Measurements from ENCODE around the gene TNS4.

DNA sequence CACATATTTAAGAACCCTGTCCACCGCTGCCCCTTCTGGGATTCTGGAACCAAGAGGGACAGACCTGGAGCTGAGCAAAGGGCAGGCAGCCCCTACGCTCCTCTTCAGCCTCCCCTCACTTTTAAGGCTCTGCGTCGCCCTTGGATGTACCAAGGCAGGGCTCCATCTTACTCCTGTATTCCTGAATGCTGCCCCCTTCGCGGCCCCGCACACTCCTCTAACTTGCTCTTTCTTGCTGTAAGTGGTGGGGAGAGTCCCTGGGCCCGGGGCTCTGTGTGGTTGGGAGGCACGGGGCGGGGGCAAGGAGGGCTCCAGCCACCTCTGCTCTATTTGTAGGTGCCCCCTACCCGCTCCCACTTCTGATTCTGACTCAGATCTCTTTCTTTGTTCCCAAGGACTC lies 1.2 kb downstream of the TNS4 start:
- TF ChIP-seq GTF2E2 (tag; IDR thresholded peaks at IDR 0.05) (no peak), ZNF311 (CRISPR knock-in tag; IDR thresholded peaks at IDR 0.05) (no peak), POLR2AphosphoS5 (IDR thresholded peaks at IDR 0.05; ENCODE audit: control insufficient read depth, insufficient read depth, low read depth, low read length) (no peak), PHF20 (IDR thresholded peaks at IDR 0.05; ENCODE audit: partially characterized antibody) (no peak), FOXM1 (IDR thresholded peaks at IDR 0.05; ENCODE audit: low read depth) (no peak), FOXM1 (CRISPR knock-in tag; IDR thresholded peaks at IDR 0.05; ENCODE audit: low read depth) (no peak), NR2F6 (CRISPR knock-in tag; IDR thresholded peaks at IDR 0.05) (no peak), BHLHE40 (IDR thresholded peaks at IDR 0.05; ENCODE audit: low read length) (no peak)
- TF ChIP-seq, protein P1, sequence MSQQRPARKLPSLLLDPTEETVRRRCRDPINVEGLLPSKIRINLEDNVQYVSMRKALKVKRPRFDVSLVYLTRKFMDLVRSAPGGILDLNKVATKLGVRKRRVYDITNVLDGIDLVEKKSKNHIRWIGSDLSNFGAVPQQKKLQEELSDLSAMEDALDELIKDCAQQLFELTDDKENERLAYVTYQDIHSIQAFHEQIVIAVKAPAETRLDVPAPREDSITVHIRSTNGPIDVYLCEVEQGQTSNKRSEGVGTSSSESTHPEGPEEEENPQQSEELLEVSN (IDR thresholded peaks at IDR 0.05; ENCODE audit: borderline replicate concordance in 1 of 2, extremely low read depth in 1 of 2, insufficient read depth in 1 of 2, insufficient read length in 1 of 2, low read depth in 1 of 2, low read length in 1 of 2, poor library complexity in 1 of 2, severe bottlenecking in 1 of 2) = no peak
- TF ChIP-seq, protein P2, sequence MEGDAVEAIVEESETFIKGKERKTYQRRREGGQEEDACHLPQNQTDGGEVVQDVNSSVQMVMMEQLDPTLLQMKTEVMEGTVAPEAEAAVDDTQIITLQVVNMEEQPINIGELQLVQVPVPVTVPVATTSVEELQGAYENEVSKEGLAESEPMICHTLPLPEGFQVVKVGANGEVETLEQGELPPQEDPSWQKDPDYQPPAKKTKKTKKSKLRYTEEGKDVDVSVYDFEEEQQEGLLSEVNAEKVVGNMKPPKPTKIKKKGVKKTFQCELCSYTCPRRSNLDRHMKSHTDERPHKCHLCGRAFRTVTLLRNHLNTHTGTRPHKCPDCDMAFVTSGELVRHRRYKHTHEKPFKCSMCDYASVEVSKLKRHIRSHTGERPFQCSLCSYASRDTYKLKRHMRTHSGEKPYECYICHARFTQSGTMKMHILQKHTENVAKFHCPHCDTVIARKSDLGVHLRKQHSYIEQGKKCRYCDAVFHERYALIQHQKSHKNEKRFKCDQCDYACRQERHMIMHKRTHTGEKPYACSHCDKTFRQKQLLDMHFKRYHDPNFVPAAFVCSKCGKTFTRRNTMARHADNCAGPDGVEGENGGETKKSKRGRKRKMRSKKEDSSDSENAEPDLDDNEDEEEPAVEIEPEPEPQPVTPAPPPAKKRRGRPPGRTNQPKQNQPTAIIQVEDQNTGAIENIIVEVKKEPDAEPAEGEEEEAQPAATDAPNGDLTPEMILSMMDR (IDR thresholded peaks at IDR 0.05 in 2 of 3, conservative IDR thresholded peaks at IDR 0.05 in 1 of 3; ENCODE audit: insufficient read depth in 2 of 3, low read depth in 1 of 3, low read length in 3 of 3) = no peak

All from K562 (cell line).